HG02763 (cell line): ENCODE measurements around the gene GRM5.

Experiments
- ATAC-seq: cut with Tn5 transposase; IDR thresholded peaks from one replicate; pipeline ENCODE4 v1.9.1; 2021; ENCODE audit warnings: mild to moderate bottlenecking, moderate library complexity; ENCODE audit not compliant: unreplicated experiment

The GRM5 gene

GRCh38 chr11:88454881-88455280 lies 610.9 kb downstream of the GRM5 start:
- ATAC-seq = no peak
